ENCODE results near the gene KCNAB2.
"Not testable (repeated sequence)": the region's sequence is repeated elsewhere in the genome, so short reads cannot be mapped to it uniquely, and the experiment has no call there.

The KCNAB2 gene

GRCh38 chr1:6056572-6056948 lies 10.9 kb downstream of the KCNAB2 start:
- DNase-seq (ENCODE audit: low spot score) = no peak

GRCh38 chr1:6057170-6057845 lies 11.6 kb downstream of the KCNAB2 start:
- DNase-seq (ENCODE audit: low spot score) = no peak

GRCh38 chr1:6059866-6060265 lies 14.2 kb downstream of the KCNAB2 start:
- no peak for DNase-seq (ENCODE audit: low spot score)

DNA sequence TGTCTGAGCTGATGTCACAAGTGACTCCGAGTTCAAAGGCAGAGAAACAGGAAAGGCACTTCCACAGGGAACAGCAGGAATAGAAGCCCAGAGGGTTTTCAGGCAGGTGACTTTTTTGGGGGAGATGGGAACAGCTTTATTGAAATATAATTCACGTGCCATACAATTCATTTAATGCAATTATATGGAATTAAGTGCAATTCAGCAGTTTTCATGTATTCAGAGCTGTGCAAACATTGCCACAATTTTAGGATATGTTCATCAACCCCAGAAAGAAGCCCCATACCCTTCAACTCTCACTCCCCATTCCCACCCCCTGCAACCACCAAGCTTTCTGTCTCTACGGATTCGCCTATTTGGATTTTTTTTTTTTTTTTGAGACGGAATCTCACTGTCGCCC lies 17.0 kb downstream of the KCNAB2 start:
- DNase-seq (ENCODE audit: low spot score) = no peak

DNA sequence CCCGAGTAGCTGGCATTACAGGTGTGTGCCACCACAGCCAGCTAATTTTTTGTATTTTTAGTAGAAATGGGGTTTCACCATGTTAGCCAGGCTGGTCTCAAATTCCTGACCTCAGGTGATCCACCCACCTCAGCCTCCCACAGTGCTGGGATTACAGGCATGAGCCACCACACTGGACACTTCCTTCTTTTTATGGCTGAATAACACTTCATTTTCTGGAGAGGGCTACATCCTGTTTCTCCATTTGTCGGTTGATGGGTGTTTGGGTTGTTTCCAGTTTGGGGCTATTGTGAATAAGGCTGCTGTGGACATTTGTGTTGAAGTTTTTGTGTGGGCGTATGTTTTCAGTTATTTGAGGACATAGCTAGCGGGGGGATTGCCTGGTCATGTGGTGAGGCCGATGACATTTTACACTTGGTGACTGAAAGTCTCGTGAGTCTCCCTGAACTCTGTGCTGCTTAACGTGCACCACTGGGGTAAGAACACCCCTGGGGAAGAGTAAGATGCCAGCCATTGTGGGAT lies 17.9 kb downstream of the KCNAB2 start:
- DNase-seq (ENCODE audit: low spot score) = not testable (repeated sequence)

DNA sequence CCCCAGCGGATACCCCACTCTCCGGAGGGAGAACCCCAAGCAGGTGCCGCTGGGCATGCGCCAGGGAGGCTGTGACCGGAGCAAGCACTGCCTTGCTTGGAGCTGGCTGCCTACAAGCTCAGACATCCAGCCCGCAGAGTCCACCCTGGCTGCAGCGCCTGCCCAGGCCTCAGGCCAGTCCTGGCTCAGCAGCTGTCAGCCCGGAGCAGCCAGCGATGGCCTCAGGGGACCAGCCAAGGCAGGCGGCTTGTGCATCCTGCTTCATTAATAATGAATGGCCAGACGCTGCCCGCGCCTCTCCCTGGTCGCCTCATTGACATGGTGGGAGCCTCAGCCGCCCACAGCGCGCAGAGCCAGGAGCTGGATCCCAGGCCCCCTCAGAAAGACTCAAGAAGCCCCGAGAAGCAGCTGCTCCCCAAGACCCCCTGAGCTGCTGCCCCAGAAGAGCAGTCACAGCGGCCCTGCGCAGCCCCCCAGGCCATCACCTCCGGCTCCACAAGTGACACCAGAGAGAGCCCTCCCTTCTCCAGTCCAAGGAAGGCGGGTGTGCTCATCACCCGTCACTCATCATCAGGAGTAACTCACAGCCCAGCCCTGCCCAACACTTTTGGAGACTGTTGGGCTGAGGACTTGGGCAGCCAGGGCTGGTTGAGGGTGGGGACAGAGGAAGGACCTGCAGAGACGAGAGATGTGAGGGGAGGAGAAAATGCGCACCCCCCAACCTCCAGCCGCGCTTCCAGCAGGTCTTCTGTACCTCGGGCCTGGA lies 19.6 kb downstream of the KCNAB2 start:
- no peak for DNase-seq (ENCODE audit: low spot score)

GRCh38 chr1:6066680-6067079 lies 21.0 kb downstream of the KCNAB2 start:
- no peak for DNase-seq (ENCODE audit: low spot score)

DNA sequence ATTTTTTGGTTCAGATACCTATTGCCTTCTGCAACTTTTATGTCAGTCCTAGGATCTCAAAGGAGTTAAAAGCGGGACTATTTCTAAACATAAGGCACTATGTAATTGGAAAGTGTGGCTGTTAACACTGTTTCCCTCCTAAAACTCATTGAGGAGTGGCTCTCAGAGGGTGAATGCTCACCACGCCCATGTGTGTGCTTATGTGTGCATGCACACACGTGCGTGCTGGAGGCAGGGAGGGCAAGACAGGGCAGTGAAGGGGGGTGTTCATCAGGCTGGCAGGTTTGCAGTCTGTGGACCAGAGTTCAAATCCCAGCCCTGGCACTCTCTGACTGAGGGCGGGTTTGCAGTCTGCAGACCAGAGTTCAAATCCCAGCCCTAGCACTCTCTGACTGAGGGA lies 22.4 kb downstream of the KCNAB2 start:
- no peak for DNase-seq (ENCODE audit: low spot score)

GRCh38 chr1:6068932-6069331 lies 23.2 kb downstream of the KCNAB2 start:
- no peak for DNase-seq (ENCODE audit: low spot score)

DNA sequence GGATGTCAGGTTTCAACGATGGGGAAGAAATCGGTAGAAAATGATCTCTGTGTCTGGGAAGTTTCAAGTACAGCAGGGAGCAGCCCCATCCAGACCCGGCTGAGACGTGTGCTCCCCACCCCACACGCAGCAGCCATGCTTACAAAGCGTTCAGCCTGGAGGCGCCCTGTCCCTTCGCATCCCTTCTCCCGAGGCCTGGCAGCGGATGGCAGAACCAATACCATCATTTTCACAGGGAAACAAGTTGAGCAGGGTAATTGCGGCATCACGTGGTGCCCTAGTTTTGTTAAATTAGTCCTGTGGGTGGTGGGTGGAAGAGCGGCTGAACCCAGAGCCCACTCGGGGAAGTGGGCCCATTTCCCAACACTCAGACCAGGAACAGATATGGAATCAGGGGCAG lies 23.9 kb downstream of the KCNAB2 start:
- DNase-seq (ENCODE audit: low spot score) = no peak

- no peak for DNase-seq (ENCODE audit: low spot score)
These were observed 24.8 kb downstream of the KCNAB2 start for GRCh38 chr1:6070450-6070974.

- DNase-seq (ENCODE audit: low spot score) = no peak
These were observed 25.5 kb downstream of the KCNAB2 start for GRCh38 chr1:6071219-6071618.

DNA sequence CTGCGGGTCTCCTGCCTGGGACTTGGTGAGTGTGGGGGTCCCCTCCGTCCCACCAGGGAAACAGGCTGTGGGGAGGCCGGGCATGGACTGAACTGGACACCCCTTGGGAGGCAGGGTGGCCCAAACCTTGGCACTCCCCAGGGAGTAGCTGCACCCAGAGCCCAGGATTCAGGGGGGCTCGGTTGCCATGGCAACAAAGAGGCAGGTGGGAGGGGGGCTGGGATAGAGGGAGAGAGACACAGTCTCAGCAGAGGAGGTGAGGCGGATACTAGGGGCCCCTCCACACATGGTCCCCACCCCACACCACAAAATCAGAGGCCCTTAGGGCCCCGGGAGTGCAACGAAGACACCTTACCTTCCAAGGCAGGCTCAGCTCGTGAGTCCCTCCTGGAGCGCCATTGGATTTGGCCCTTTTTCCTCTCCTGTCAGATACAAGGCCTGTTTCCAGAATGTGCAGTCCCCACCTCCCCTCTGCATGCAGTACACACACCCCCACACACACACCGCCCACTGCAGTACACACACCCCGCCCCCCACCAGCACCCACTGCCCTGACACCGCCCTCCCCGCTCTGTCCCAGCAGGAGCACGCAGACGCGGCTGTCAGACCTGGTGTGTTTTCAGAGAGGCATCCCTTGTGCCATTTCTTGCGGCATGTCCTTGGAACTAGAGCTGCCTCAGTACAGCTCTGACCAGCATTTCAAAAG lies 27.2 kb downstream of the KCNAB2 start:
- DNase-seq (ENCODE audit: low spot score) = no peak

DNA sequence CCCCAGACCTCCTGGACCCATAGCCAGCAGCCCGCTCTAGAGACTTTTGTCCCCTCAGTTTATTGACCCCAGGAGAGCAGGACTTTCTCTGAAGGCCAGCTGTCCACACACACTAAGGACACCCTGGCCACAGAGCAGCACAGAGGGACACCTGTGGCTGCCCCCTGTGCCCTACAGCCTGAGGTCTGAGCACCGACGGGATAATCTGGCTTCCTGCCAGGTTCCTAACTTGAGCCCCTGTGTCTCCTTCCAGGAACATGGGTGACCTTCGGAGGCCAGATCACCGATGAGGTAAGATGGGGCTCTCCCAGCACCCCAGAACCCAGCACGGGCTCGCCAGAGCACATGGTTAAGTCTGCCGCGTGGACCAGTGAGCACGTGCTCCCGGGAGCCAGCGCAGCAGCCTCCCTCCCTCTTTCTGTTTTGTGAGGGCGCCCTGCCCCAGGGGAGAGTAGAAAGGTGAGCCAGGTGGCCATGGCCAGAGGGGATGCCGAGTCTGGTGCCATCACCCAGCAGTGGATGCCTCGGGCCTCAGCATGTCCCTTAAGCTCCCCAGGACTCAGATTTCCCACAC lies 27.9 kb downstream of the KCNAB2 start:
- no peak for DNase-seq (ENCODE audit: low spot score)

- DNase-seq (ENCODE audit: low spot score) = no peak
These were observed 28.7 kb downstream of the KCNAB2 start for GRCh38 chr1:6074192-6074901.

- DNase-seq (ENCODE audit: low spot score) = no peak
These were observed 30.1 kb downstream of the KCNAB2 start for GRCh38 chr1:6075748-6076147.

DNA sequence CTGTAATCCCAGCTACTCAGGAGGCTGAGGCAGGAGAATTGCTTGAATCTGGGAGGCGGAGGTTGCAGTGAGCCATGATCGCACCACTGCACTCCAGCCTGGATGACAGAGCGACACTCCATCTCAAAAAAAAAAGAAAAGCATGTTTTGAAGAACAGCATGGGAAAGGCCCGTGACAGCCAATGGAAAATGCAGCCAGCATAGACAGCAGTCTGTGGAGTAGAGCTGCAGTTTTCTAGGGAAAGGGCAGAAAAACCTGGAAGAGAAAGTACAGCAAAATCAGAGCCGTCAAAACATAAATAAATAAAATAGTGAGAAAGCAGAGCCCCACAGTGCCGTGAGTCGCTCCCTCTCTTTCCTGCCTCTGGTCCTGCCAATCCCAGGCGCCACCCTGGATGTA lies 31.4 kb downstream of the KCNAB2 start:
- DNase-seq (ENCODE audit: low spot score) = not testable (repeated sequence)

- DNase-seq (ENCODE audit: low spot score) = no peak
These were observed 31.8 kb downstream of the KCNAB2 start for GRCh38 chr1:6077506-6077905.

- no peak for DNase-seq (ENCODE audit: low spot score)
These were observed 32.2 kb downstream of the KCNAB2 start for GRCh38 chr1:6077919-6078318.

DNA sequence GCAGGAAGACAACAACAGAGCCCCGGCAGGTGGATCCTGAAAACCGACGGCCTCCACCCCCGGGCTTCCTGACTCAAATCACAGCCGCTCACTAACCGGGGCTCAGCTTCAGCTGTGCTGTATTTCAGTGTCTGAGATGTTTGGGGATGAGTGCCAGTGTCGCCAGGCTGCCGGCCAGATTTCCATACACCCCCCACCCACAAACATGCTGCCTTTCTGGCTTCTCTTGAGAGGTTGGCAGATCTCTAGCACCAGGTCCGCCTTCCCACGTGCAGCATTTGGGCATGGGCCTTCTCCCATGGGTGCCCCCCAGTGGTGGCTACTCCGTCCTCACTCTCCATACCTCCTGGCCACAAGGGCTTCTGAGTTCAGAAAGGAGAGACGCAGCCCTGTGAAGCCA lies 34.8 kb downstream of the KCNAB2 start:
- DNase-seq (ENCODE audit: low spot score) = no peak

DNA sequence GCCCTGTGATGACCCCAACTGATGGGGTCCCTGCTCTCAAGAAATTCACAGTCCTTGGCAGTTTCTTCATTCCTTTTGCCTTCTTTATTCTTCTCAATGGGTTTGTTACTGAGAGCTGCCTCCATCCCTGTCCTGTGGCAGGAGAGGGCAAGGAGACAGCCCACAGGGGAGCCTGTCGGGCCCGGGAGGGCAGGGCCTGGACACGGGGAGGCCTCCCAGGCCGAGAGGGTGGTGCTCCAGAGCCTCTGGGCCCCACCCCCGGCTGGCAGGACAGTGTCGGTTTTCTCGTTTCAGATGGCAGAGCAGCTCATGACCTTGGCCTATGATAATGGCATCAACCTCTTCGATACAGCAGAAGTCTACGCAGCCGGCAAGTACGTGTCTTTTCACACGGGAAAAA lies 36.2 kb downstream of the KCNAB2 start:
- DNase-seq (ENCODE audit: low spot score) = no peak

All from hematopoietic multipotent progenitor cell treated with erythropoietin and hydrocortisone succinate and interleukin-3 and kit ligand, for 17 days (in vitro differentiated cells).